Measurements from ENCODE around the gene METTL15.
"Not testable (repeated sequence)": the region's sequence is repeated elsewhere in the genome, so short reads cannot be mapped to it uniquely, and the experiment has no call there.

The METTL15 gene

GRCh38 chr11:28290995-28291394 is 182.8 kb downstream of the METTL15 start:
- H3K9me3 ChIP-seq (ENCODE audit: low read length); H3K27me3 ChIP-seq (ENCODE audit: insufficient read depth, low read length); H3K36me3 ChIP-seq (ENCODE audit: insufficient read depth, low read length); H3K4me3 ChIP-seq (ENCODE audit: low read length); H2AFZ ChIP-seq (ENCODE audit: low read depth, low read length); H3K4me1 ChIP-seq (ENCODE audit: insufficient read depth, low read length): not testable (repeated sequence)

GRCh38 chr11:28296426-28296825 is 188.2 kb downstream of the METTL15 start:
- no peaks in the 10 kb centered on the region for H3K9me3 ChIP-seq (ENCODE audit: low read length)
- H3K4me3 ChIP-seq (ENCODE audit: low read length): no peak overlapping the region
- H3K36me3 ChIP-seq (ENCODE audit: insufficient read depth, low read length): peaks cover 6% of the 10 kb centered on the region
- H2AFZ ChIP-seq (ENCODE audit: low read depth, low read length): no peak overlapping the region
- H3K4me1 ChIP-seq (ENCODE audit: insufficient read depth, low read length): no peaks in the 10 kb centered on the region
- H3K27me3 ChIP-seq (ENCODE audit: insufficient read depth, low read length): no peaks in the 10 kb centered on the region

- Histone ChIP-seq H3K4me1 (ENCODE audit: insufficient read depth, low read length) (no peaks in the 10 kb centered on the region), H3K4me3 (ENCODE audit: low read length) (no peak overlapping the region), H2AFZ (ENCODE audit: low read depth, low read length) (no peak overlapping the region), H3K27me3 (ENCODE audit: insufficient read depth, low read length) (no peaks in the 10 kb centered on the region), H3K36me3 (ENCODE audit: insufficient read depth, low read length) (peaks cover 6% of the 10 kb centered on the region), H3K9me3 (ENCODE audit: low read length) (no peaks in the 10 kb centered on the region)
These were observed 190.0 kb downstream of the METTL15 start for GRCh38 chr11:28298209-28298608.

- Histone ChIP-seq H3K9me3 (ENCODE audit: low read length) (no peaks in the 10 kb centered on the region), H3K4me1 (ENCODE audit: insufficient read depth, low read length) (no peaks in the 10 kb centered on the region), H3K4me3 (ENCODE audit: low read length) (no peak overlapping the region), H2AFZ (ENCODE audit: low read depth, low read length) (no peak overlapping the region), H3K36me3 (ENCODE audit: insufficient read depth, low read length) (peaks cover 4% of the 10 kb centered on the region), H3K27me3 (ENCODE audit: insufficient read depth, low read length) (no peaks in the 10 kb centered on the region)
These were observed 195.4 kb downstream of the METTL15 start for GRCh38 chr11:28303477-28304191.

- H3K4me3 ChIP-seq (ENCODE audit: low read length): no peak overlapping the region
- no peaks in the 10 kb centered on the region for H3K4me1 ChIP-seq (ENCODE audit: insufficient read depth, low read length)
- no peaks in the 10 kb centered on the region for H3K9me3 ChIP-seq (ENCODE audit: low read length)
- H3K36me3 ChIP-seq (ENCODE audit: insufficient read depth, low read length): no peaks in the 10 kb centered on the region
- H2AFZ ChIP-seq (ENCODE audit: low read depth, low read length): no peak overlapping the region
- H3K27me3 ChIP-seq (ENCODE audit: insufficient read depth, low read length): no peaks in the 10 kb centered on the region
These were observed 207.3 kb downstream of the METTL15 start for GRCh38 chr11:28315440-28315839.

- Histone ChIP-seq H3K9me3 (ENCODE audit: low read length) (no peaks in the 10 kb centered on the region), H3K4me3 (ENCODE audit: low read length) (no peak overlapping the region), H2AFZ (ENCODE audit: low read depth, low read length) (no peak overlapping the region), H3K4me1 (ENCODE audit: insufficient read depth, low read length) (no peaks in the 10 kb centered on the region), H3K27me3 (ENCODE audit: insufficient read depth, low read length) (no peaks in the 10 kb centered on the region), H3K36me3 (ENCODE audit: insufficient read depth, low read length) (no peaks in the 10 kb centered on the region)
These were observed 210.7 kb downstream of the METTL15 start for GRCh38 chr11:28318871-28319270.

- Histone ChIP-seq H3K36me3 (ENCODE audit: insufficient read depth, low read length) (no peaks in the 10 kb centered on the region), H3K27me3 (ENCODE audit: insufficient read depth, low read length) (no peaks in the 10 kb centered on the region), H2AFZ (ENCODE audit: low read depth, low read length) (no peak overlapping the region), H3K9me3 (ENCODE audit: low read length) (no peaks in the 10 kb centered on the region), H3K4me1 (ENCODE audit: insufficient read depth, low read length) (no peaks in the 10 kb centered on the region), H3K4me3 (ENCODE audit: low read length) (no peak overlapping the region)
These were observed 215.4 kb downstream of the METTL15 start for GRCh38 chr11:28323621-28324020.

GRCh38 chr11:28332393-28332792 is 224.2 kb downstream of the METTL15 start:
- not testable (repeated sequence) for H3K27me3 ChIP-seq (ENCODE audit: insufficient read depth, low read length); H3K4me1 ChIP-seq (ENCODE audit: insufficient read depth, low read length); H3K36me3 ChIP-seq (ENCODE audit: insufficient read depth, low read length); H3K4me3 ChIP-seq (ENCODE audit: low read length); H3K9me3 ChIP-seq (ENCODE audit: low read length); H2AFZ ChIP-seq (ENCODE audit: low read depth, low read length)

GRCh38 chr11:28337701-28338100 is 229.5 kb downstream of the METTL15 start:
- Histone ChIP-seq H3K27me3 (ENCODE audit: insufficient read depth, low read length) (no peaks in the 10 kb centered on the region), H3K4me1 (ENCODE audit: insufficient read depth, low read length) (no peaks in the 10 kb centered on the region), H2AFZ (ENCODE audit: low read depth, low read length) (no peak overlapping the region), H3K4me3 (ENCODE audit: low read length) (no peak overlapping the region), H3K36me3 (ENCODE audit: insufficient read depth, low read length) (no peaks in the 10 kb centered on the region), H3K9me3 (ENCODE audit: low read length) (no peaks in the 10 kb centered on the region)

GRCh38 chr11:28338371-28338770 is 230.2 kb downstream of the METTL15 start:
- H3K4me1 ChIP-seq (ENCODE audit: insufficient read depth, low read length): no peaks in the 10 kb centered on the region
- no peak overlapping the region for H2AFZ ChIP-seq (ENCODE audit: low read depth, low read length)
- no peaks in the 10 kb centered on the region for H3K27me3 ChIP-seq (ENCODE audit: insufficient read depth, low read length)
- H3K9me3 ChIP-seq (ENCODE audit: low read length): no peaks in the 10 kb centered on the region
- H3K4me3 ChIP-seq (ENCODE audit: low read length): no peak overlapping the region
- H3K36me3 ChIP-seq (ENCODE audit: insufficient read depth, low read length): no peaks in the 10 kb centered on the region

- H2AFZ ChIP-seq (ENCODE audit: low read depth, low read length): no peak overlapping the region
- no peaks in the 10 kb centered on the region for H3K9me3 ChIP-seq (ENCODE audit: low read length)
- no peaks in the 10 kb centered on the region for H3K4me1 ChIP-seq (ENCODE audit: insufficient read depth, low read length)
- H3K27me3 ChIP-seq (ENCODE audit: insufficient read depth, low read length): no peaks in the 10 kb centered on the region
- no peaks in the 10 kb centered on the region for H3K36me3 ChIP-seq (ENCODE audit: insufficient read depth, low read length)
- no peak overlapping the region for H3K4me3 ChIP-seq (ENCODE audit: low read length)
These were observed 231.3 kb downstream of the METTL15 start for GRCh38 chr11:28339488-28339887.

GRCh38 chr11:28342716-28343115 is 234.5 kb downstream of the METTL15 start:
- H3K36me3 ChIP-seq (ENCODE audit: insufficient read depth, low read length): no peaks in the 10 kb centered on the region
- H3K4me1 ChIP-seq (ENCODE audit: insufficient read depth, low read length): no peaks in the 10 kb centered on the region
- H3K9me3 ChIP-seq (ENCODE audit: low read length): no peaks in the 10 kb centered on the region

GRCh38 chr11:28343304-28344233 is 235.4 kb downstream of the METTL15 start:
- Histone ChIP-seq H3K27me3 (ENCODE audit: insufficient read depth, low read length) (no peaks in the 10 kb centered on the region), H3K36me3 (ENCODE audit: insufficient read depth, low read length) (no peaks in the 10 kb centered on the region), H2AFZ (ENCODE audit: low read depth, low read length) (no peak overlapping the region), H3K4me3 (ENCODE audit: low read length) (no peak overlapping the region), H3K4me1 (ENCODE audit: insufficient read depth, low read length) (no peaks in the 10 kb centered on the region), H3K9me3 (ENCODE audit: low read length) (no peaks in the 10 kb centered on the region)

More at GRCh38 chr11:28342716-28343115, 234.5 kb downstream of the METTL15 start:
- no peak overlapping the region for H3K4me3 ChIP-seq (ENCODE audit: low read length)
- no peaks in the 10 kb centered on the region for H3K27me3 ChIP-seq (ENCODE audit: insufficient read depth, low read length)
- no peak overlapping the region for H2AFZ ChIP-seq (ENCODE audit: low read depth, low read length)

All from neuron (in vitro differentiated cells).